B cell (primary cell): ENCODE data around the gene ANK3. TPM values are rescaled to one million over a fixed set of nuclear protein-coding genes. Genes with fewer than 3 reads are reported as not detected.

Experiments used
- ATAC-seq: fragments of 200-7000 bp; cut with Tn5 transposase; one replicate; pipeline ENCODE4 v1.10.0; 2021; ENCODE audit warnings: low read depth, mild to moderate bottlenecking, moderate number of reproducible peaks, moderate library complexity
- CTCF ChIA-PET: fragments of 350-600 bp; sonication (Branson Sonifier 250); formaldehyde crosslinking; loops from one replicate; lab custom pipeline; 2021; ENCODE audit warnings: antibody characterized with exemption, inconsistent platforms; lab: Charles Lee
- POLR2A ChIA-PET: fragments of 350-600 bp; sonication (Branson Sonifier 250); formaldehyde crosslinking; loops from one replicate; lab custom pipeline; 2021; ENCODE audit warnings: antibody characterized with exemption; lab: Charles Lee
- DNase-seq: peaks from one replicate; pipeline ENCODE4 v3.0.0; 2013
- H2AFZ ChIP-seq: 2 replicates; pipeline ENCODE4 v1.6.1; 2012; ENCODE audit warnings: mild to moderate bottlenecking, low read depth, low read length; ENCODE audit not compliant: insufficient read depth, poor library complexity, severe bottlenecking
- H3K27ac ChIP-seq, 2 donors: 1 replicate in 1 of 2; 2 replicates in 1 of 2; pipeline ENCODE4 v1.5.1; 2012 to 2013; ENCODE audit warnings: low read length in 2 of 2, mild to moderate bottlenecking in 2 of 2, moderate library complexity in 1 of 2
- H3K27me3 ChIP-seq, 4 experiments: fragments of 200-600 bp in 1 of 4; sonication (generic) in 1 of 4; replicated peaks in 1 of 4; 1 replicate in 2 of 4; 2 replicates in 2 of 4; pipeline versions ENCODE4 v1.6.1 to v1.7.0; 2013 to 2016; ENCODE audit warnings: low read length in 3 of 4, mild to moderate bottlenecking in 2 of 4, mixed read lengths in 1 of 4, moderate library complexity in 1 of 4; ENCODE audit not compliant: insufficient read depth in 4 of 4, control insufficient read depth in 3 of 4; ENCODE audit errors: control extremely low read depth in 1 of 4
- H3K36me3 ChIP-seq, 2 experiments: replicated peaks in 1 of 2; 1 replicate in 1 of 2; 2 replicates in 1 of 2; pipeline versions ENCODE4 v1.6.1 to v1.7.1; 2013; ENCODE audit warnings: low read length in 1 of 2; ENCODE audit not compliant: insufficient read depth in 2 of 2, control insufficient read depth in 1 of 2; ENCODE audit errors: control extremely low read depth in 1 of 2, extremely low read depth in 1 of 2
- H3K4me1 ChIP-seq, 2 donors: fragments of 200-600 bp in 1 of 2; sonication (generic) in 1 of 2; 1 replicate in 1 of 2; 2 replicates in 1 of 2; pipeline versions ENCODE4 v1.5.1 to v1.6.1; 2013 to 2017; ENCODE audit warnings: low read length in 2 of 2; ENCODE audit not compliant: control insufficient read depth in 2 of 2, insufficient read depth in 2 of 2
- H3K4me2 ChIP-seq: replicated peaks from 2 replicates; pipeline ENCODE3; 2012; ENCODE audit warnings: mild to moderate bottlenecking, low read depth, low read length; ENCODE audit not compliant: poor library complexity, severe bottlenecking
- H3K4me3 ChIP-seq, 5 experiments: fragments of 200-600 bp in 1 of 5; sonication (generic) in 1 of 5; 1 replicate in 3 of 5; 2 replicates in 2 of 5; pipeline versions ENCODE4 v1.5.1 to v1.7.0; 2011 to 2016; ENCODE audit warnings: low read length in 4 of 5, mild to moderate bottlenecking in 4 of 5, low read depth in 2 of 5, control low read depth in 1 of 5, moderate library complexity in 1 of 5; ENCODE audit not compliant: insufficient read depth in 1 of 5; ENCODE audit errors: control extremely low read depth in 1 of 5, extremely low read depth in 1 of 5
- H3K79me2 ChIP-seq: fragments of 200-600 bp; sonication (generic); one replicate; pipeline ENCODE4 v1.6.0; 2016; ENCODE audit warnings: low read length; ENCODE audit not compliant: control insufficient read depth, insufficient read depth
- H3K9ac ChIP-seq: fragments of 200-600 bp; sonication (generic); 2 replicates; pipeline ENCODE4 v1.6.1; 2017; ENCODE audit warnings: mild to moderate bottlenecking, low read length, moderate library complexity
- H3K9me3 ChIP-seq, 3 donors: one replicate each; pipeline versions ENCODE4 v1.6.1 to v1.7.1; 2013; ENCODE audit warnings: low read length in 2 of 3; ENCODE audit not compliant: control insufficient read depth in 2 of 3, insufficient read depth in 1 of 3; ENCODE audit errors: control extremely low read depth in 1 of 3
- H4K20me1 ChIP-seq: 2 replicates; pipeline ENCODE4 v1.6.0; 2012; ENCODE audit warnings: mild to moderate bottlenecking, low read length; ENCODE audit not compliant: insufficient read depth, control insufficient read depth, poor library complexity, severe bottlenecking
- H3K27ac Mint-ChIP-seq: one replicate; pipeline ENCODE4 v1.8.0; 2021; ENCODE audit warnings: mixed read lengths
- H3K27me3 Mint-ChIP-seq: one replicate; pipeline ENCODE4 v1.8.0; 2021; ENCODE audit warnings: mixed read lengths
- H3K4me1 Mint-ChIP-seq: one replicate; pipeline ENCODE4 v1.8.0; 2021; ENCODE audit warnings: mixed read lengths
- H3K4me3 Mint-ChIP-seq: one replicate; pipeline ENCODE4 v1.8.0; 2021; ENCODE audit warnings: mixed read lengths
- H3K9me3 Mint-ChIP-seq: one replicate; pipeline ENCODE4 v1.8.0; 2022; ENCODE audit warnings: mixed read lengths; ENCODE audit not compliant: insufficient read depth
- EZH2 ChIP-seq: IDR thresholded peaks from 2 replicates; pipeline ENCODE4 v1.6.1; 2012; ENCODE audit warnings: borderline replicate concordance, low read depth, mild to moderate bottlenecking, moderate library complexity, low read length; ENCODE audit not compliant: insufficient read depth, poor library complexity, severe bottlenecking
- WGBS: methylation state at CpG from one replicate; pipeline ENCODE4 v1.1.5; 2013; ENCODE audit warnings: missing lambda C conversion rate; ENCODE audit not compliant: insufficient coverage; 5-methylcytosine and 5-hydroxymethylcytosine counted together
- intact Hi-C: fragments of 100-400 bp; cut with micrococcal nuclease; formaldehyde crosslinking; loops from one replicate; pipeline ENCODE4 v1.10.0; 2022
- polyA plus RNA-seq: library from polyadenylated mRNA; depleted of rRNA; stranded (reverse); fragments of >200 nt; gene quantifications from 2 replicates; pipeline ENCODE4 v1.2.3, GENCODE V29; 2012
- total RNA-seq, 2 donors: library from RNA; stranded (reverse); fragments of 120-200 nt in 1 of 2; gene quantifications; 1 replicate in 1 of 2; 2 replicates in 1 of 2; pipeline versions ENCODE4 v1.2.3 to v1.2.4, GENCODE V29; 2013 to 2022
- TF ChIP-seq, protein P1 (sequence below): fragments of 200-600 bp; IDR thresholded peaks from one replicate; pipeline ENCODE4 v1.8.0; 2022; ENCODE audit warnings: antibody characterized with exemption, mild to moderate bottlenecking

The ANK3 gene
- total and polyA plus RNA-seq, 2 donors (not counting 1 experiment from before 2014, with no cell fraction given) = 4.9 to 21.6 TPM

- WGBS = 100% methylated on average over 1 of the region's 1 CpG
- Mint-ChIP-seq H3K27me3 (no peaks in the 10 kb centered on the region), H3K4me3 (no peak overlapping the region), H3K4me1 (peaks cover 9% of the 10 kb centered on the region), H3K9me3 (no peaks in the 10 kb centered on the region), H3K27ac (no peak overlapping the region)
- ChIA-PET CTCF (interaction anchor here (0.7 kb wide), 1 partner anchor 721 kb away, joined by 4 read pairs; no protein-coding TSS in a partner anchor), POLR2A (no interaction called here)
- no peak overlapping the region for H2AFZ ChIP-seq
- intact Hi-C loops = no loop called here
- no peaks in the 10 kb centered on the region for H3K79me2 ChIP-seq
- no peak overlapping the region for H3K4me3 ChIP-seq
- DNase-seq = no peak
- no peak overlapping the region for H3K4me2 ChIP-seq
- no peak overlapping the region for H3K27ac ChIP-seq
- H3K9ac ChIP-seq = no peak overlapping the region
- TF ChIP-seq, protein P1, sequence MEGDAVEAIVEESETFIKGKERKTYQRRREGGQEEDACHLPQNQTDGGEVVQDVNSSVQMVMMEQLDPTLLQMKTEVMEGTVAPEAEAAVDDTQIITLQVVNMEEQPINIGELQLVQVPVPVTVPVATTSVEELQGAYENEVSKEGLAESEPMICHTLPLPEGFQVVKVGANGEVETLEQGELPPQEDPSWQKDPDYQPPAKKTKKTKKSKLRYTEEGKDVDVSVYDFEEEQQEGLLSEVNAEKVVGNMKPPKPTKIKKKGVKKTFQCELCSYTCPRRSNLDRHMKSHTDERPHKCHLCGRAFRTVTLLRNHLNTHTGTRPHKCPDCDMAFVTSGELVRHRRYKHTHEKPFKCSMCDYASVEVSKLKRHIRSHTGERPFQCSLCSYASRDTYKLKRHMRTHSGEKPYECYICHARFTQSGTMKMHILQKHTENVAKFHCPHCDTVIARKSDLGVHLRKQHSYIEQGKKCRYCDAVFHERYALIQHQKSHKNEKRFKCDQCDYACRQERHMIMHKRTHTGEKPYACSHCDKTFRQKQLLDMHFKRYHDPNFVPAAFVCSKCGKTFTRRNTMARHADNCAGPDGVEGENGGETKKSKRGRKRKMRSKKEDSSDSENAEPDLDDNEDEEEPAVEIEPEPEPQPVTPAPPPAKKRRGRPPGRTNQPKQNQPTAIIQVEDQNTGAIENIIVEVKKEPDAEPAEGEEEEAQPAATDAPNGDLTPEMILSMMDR = no peak
- no peak for TF ChIP-seq EZH2
- no peaks in the 10 kb centered on the region for H3K9me3 ChIP-seq
- H4K20me1 ChIP-seq = no peaks in the 10 kb centered on the region
- H3K27me3 ChIP-seq = no peaks in the 10 kb centered on the region
- peaks cover 0 to 5% of the 10 kb centered on the region in 2 donors for H3K4me1 ChIP-seq
- no peak for ATAC-seq
- no peaks in the 10 kb centered on the region for H3K36me3 ChIP-seq
These were observed 76.1 kb downstream of the ANK3 start for GRCh38 chr10:60313589-60313952.

DNA sequence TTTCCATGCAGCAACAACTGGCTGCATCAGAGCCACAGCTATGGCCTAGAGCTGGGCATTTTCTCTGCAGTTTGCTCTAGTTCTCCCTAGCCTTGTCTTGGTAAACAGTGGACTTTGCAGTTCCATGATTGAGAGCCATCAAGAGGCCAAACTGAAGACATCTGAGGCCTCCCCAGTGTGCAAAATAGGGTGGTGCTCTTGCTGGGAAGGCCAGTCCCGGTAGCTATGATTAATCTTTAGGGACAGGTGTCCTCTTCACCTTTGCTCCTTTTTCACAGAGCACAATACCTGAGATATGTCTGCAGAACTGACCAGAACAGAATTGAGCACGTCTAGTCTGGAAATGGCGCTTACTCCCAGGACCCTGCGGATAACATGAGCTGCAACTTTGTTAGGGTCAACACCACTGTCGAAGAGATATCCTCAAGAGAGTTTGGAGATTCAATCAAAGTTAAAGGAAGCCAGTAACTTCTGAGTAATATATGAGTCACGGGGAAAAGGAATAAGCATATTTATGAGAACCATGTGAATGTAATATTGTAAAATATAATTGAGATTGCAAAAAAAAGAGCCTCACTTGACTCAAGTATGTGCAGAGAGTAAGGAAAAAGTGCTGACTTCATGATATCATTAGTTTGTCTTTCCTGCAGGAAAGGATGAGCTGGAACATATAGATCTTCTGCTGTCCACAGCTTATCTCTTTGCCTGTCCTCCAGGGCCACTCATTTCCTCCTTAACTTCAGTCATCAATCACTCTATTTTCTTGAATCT lies 76.7 kb downstream of the ANK3 start:
- Mint-ChIP-seq H3K27me3 (no peaks in the 10 kb centered on the region), H3K4me3 (no peak overlapping the region), H3K4me1 (peaks cover 9% of the 10 kb centered on the region), H3K9me3 (no peaks in the 10 kb centered on the region), H3K27ac (no peak overlapping the region)
- Histone ChIP-seq H2AFZ (no peak overlapping the region), H3K9ac (no peak overlapping the region), H3K27ac (no peak overlapping the region), H3K36me3 (no peaks in the 10 kb centered on the region), H3K4me3 (no peak overlapping the region), H3K9me3 (no peaks in the 10 kb centered on the region), H3K4me1 (peaks cover 0 to 5% of the 10 kb centered on the region in 2 donors), H3K4me2 (no peak overlapping the region), H3K27me3 (no peaks in the 10 kb centered on the region), H4K20me1 (no peaks in the 10 kb centered on the region), H3K79me2 (no peaks in the 10 kb centered on the region)
- 98% methylated on average over 5 of the region's 6 CpGs for WGBS
- ATAC-seq (no peak), DNase-seq (no peak)
- ChIA-PET CTCF (no interaction called here), POLR2A (no interaction called here)
- intact Hi-C loops = no loop called here
- TF ChIP-seq, protein P1 = no peak
- no peak for TF ChIP-seq EZH2
